Measurements from ENCODE around the gene C17orf113. TPM values are rescaled to one million over a fixed set of nuclear protein-coding genes. Genes with fewer than 3 reads are reported as not detected.

The C17orf113 gene
- total RNA-seq, 4 donors from 2014 or later, result 1.6 to 8.6 (median 3.2) TPM; not detected in 1

- H3K4me1 ChIP-seq, result peaks cover 0 to 9% (median 5%) of the 10 kb centered on the region in 4 donors
- TF ChIP-seq POLR2A (IDR thresholded peaks at IDR 0.05) (no peak), CTCF (IDR thresholded peaks at IDR 0.05) (peak; percentile 79 to 95 (median 84))
Measured at GRCh38 chr17:42067371-42068091, 17.1 kb upstream of the C17orf113 start.

GRCh38 chr17:42065201-42065600, 14.8 kb upstream of the C17orf113 start:
- TF ChIP-seq POLR2A (IDR thresholded peaks at IDR 0.05) (no peak), CTCF (IDR thresholded peaks at IDR 0.05) (no peak)
- no peaks in the 10 kb centered on the region for H3K4me1 ChIP-seq
- DNase-seq, result no peak

More at GRCh38 chr17:42067371-42068091, 17.1 kb upstream of the C17orf113 start:
- Histone ChIP-seq H3K36me3 (no peaks in the 10 kb centered on the region), H3K4me3 (no peak overlapping the region), H3K27me3 (peaks cover 0 to 5% of the 10 kb centered on the region in 2 donors), H3K27ac (no peak overlapping the region), H3K9me3 (no peaks in the 10 kb centered on the region)
- peak; percentile 73 to 87 (median 76) for DNase-seq

GRCh38 chr17:42062681-42063080, 12.3 kb upstream of the C17orf113 start:
- H3K4me3 ChIP-seq, result no peak overlapping the region
- no peaks in the 10 kb centered on the region for H3K36me3 ChIP-seq
- no peaks in the 10 kb centered on the region for H3K27me3 ChIP-seq
- no peak overlapping the region for H3K27ac ChIP-seq
- H3K9me3 ChIP-seq, result no peaks in the 10 kb centered on the region
- no peak for DNase-seq
- no peaks in the 10 kb centered on the region for H3K4me1 ChIP-seq
- TF ChIP-seq POLR2A (IDR thresholded peaks at IDR 0.05), result no peak
- TF ChIP-seq CTCF (IDR thresholded peaks at IDR 0.05), result no peak

More at GRCh38 chr17:42065201-42065600, 14.8 kb upstream of the C17orf113 start:
- no peaks in the 10 kb centered on the region for H3K9me3 ChIP-seq
- no peak overlapping the region for H3K4me3 ChIP-seq
- H3K27ac ChIP-seq, result no peak overlapping the region
- no peaks in the 10 kb centered on the region for H3K36me3 ChIP-seq
- no peaks in the 10 kb centered on the region for H3K27me3 ChIP-seq

- Histone ChIP-seq H3K27ac (no peak overlapping the region), H3K27me3 (no peaks in the 10 kb centered on the region), H3K4me1 (no peaks in the 10 kb centered on the region), H3K9me3 (no peaks in the 10 kb centered on the region), H3K36me3 (no peaks in the 10 kb centered on the region), H3K4me3 (no peak overlapping the region)
- no peak for TF ChIP-seq POLR2A (IDR thresholded peaks at IDR 0.05)
- no peak for TF ChIP-seq CTCF (IDR thresholded peaks at IDR 0.05)
- DNase-seq, result no peak
Measured at GRCh38 chr17:42061646-42062487, 11.5 kb upstream of the C17orf113 start.

- DNase-seq, result no peak
Measured at GRCh38 chr17:42060231-42060630, 9.8 kb upstream of the C17orf113 start.

More at GRCh38 chr17:42060231-42060630, 9.8 kb upstream of the C17orf113 start:
- no peaks in the 10 kb centered on the region for H3K4me1 ChIP-seq
- no peak overlapping the region for H3K4me3 ChIP-seq
- H3K36me3 ChIP-seq, result no peaks in the 10 kb centered on the region
- H3K27me3 ChIP-seq, result no peaks in the 10 kb centered on the region
- H3K9me3 ChIP-seq, result peaks cover 0 to 5% (median 0%) of the 10 kb centered on the region in 4 donors
- no peak overlapping the region for H3K27ac ChIP-seq
- TF ChIP-seq CTCF (IDR thresholded peaks at IDR 0.05), result no peak
- TF ChIP-seq POLR2A (IDR thresholded peaks at IDR 0.05), result no peak
